Stimulated activated CD4-positive, alpha-beta T cell treated with anti-CD3 and anti-CD28 coated beads, TNF-alpha, amount 100 ng/mL, for 1 hour (primary cell): Measurements from ENCODE around the gene TSPYL6.
"Not testable (repeated sequence)": the region's sequence is repeated elsewhere in the genome, so short reads cannot be mapped to it uniquely, and the experiment has no call there.

Experiments
- DNase-seq, 3 donors: peaks; one replicate each; pipeline ENCODE4 v3.0.0-alpha.2; 2020; ENCODE audit warnings: low read depth in 3 of 3, low spot score in 1 of 3

Gene TSPYL6

DNA sequence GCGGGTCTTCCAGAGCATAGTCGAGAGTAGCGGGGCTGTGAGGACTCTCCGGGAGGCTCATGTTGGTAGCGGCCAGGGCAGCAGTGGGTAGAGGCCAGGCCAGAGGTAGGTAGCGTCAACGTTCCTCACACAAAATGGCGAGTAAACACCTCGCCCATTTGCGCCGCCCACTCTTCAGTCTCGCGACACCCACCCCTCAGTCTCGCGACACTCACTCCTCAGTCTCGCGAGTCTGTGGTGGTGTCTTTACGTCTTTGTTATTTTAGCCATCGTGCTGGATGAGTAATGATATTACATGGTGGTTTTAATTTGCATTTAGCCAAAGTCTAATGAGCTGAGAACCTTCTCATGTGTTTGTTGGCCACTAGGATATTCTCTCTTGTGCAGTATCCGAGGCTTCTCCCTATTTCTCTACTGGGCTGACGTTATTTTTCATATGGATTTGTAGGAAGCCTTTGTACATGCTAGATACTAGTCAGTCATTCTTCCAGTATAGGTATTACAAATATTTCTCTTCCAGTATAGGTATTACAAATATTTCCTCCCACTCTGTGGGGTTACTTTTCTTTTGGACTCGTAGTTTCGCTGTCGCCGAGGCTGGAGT, at the start of gene TSPYL6:
TSPYL6 (minus strand) TSS at position 139 of the 604 bp plus-strand sequence; CDS start at position 61, 78 bp downstream.
- no peak for DNase-seq

DNA sequence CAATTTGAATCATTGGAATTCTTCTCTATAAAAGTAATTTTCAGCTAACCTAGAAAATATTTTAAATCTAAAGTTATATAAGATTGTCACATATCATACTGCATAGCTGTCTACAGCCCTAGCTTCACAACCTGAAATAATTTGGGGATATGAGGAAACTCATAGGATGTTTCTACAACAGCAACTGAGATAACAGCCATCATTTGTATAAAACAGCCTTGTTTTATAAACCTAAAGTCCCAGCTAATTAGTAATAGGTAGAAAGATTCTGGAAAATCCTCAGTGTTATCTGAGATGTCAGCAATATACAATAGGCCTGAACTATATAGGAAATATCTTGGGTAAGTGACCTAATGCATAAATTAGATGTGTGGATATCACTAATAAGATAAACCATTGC, 47.6 kb upstream of the TSPYL6 start:
- no peak for DNase-seq

DNA sequence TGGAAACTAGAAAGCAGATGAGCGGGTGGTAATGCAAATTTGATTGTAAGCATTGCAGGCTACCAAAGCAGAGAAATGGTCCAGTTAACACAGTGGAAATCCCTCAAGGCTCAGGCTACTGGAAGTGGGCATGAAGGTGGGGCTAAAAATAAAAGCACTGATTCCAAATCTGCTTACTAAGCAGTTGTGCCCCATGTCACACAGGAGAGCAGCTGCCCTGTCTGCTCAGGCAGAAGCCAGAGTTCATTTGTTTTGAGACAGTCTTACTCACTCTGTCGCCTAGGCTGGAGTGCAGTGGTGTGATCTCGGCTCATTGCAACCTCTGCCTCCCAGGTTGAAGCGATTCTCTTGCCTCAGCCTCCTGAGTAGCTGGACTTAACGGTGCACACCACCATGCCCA, 42.5 kb upstream of the TSPYL6 start:
- DNase-seq = no peak

DNA sequence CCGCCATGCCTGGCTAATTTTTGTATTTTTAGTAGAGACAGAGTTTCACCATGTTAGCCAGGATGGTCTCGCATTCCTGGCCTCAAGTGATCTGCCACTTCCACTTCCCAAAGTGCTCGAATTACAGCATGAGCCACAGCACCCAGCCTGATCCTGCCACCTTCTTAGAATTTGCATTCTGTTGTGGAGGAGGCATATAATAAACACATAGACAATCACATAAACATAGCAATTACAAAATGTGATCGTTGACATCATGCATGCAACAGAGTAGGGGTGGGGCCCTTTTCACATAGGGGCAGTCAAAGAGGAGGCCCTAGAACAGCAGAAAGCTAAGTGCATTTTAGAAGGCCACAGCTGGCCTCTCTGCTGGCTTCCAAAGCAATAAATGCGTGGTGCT, 39.9 kb upstream of the TSPYL6 start:
- DNase-seq = no peak

DNA sequence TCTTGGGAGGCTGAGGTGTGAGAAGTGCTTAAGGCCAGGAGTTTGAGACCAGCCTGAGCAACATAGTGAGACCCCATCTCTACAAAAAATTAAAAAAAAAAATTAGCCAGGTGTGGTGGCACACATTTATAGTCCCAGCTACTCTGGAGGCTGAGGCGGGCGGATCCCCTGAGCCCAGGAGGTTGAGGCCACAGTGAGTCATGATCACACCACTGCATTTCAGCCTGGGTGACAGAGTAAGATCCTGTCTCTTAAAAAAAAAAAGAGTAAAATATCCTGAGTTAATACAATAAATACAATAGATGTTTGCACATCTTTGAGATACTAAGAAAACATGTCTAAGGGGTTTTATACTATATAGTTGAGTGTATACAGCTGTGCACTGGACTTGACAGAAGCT, 38.6 kb upstream of the TSPYL6 start:
- DNase-seq = not testable (repeated sequence)

DNA sequence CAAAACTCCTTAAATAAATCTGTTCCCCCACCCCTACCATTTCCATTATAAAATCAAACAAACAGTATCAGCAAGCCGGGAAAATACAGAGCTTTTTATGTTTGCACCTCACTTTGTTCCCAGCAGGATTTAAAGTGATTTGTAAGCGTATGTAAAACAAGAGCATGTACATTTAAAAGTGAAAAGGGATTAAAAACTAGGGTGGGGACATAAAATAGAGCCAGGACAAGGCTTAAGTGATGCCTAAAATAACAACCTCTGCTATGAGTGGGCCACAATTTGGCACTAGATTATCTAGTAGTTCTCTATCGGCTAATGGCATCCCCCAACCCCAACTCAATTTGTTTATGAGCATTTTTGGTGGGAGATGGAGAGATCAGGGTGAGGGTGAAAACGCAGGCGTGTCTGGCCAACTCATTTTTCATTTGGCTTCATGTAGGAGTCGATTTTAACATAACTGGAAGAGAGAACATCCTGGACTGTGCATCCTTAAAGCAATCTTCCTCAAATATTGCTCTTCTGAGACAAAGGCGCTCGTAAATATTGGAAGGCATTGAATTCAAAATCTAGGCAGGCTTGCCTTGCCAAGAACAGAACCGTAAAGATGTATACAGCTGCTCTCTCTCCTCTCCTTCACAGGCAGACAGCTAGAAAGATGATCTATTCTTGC, 34.5 kb upstream of the TSPYL6 start:
- DNase-seq = no peak

DNA sequence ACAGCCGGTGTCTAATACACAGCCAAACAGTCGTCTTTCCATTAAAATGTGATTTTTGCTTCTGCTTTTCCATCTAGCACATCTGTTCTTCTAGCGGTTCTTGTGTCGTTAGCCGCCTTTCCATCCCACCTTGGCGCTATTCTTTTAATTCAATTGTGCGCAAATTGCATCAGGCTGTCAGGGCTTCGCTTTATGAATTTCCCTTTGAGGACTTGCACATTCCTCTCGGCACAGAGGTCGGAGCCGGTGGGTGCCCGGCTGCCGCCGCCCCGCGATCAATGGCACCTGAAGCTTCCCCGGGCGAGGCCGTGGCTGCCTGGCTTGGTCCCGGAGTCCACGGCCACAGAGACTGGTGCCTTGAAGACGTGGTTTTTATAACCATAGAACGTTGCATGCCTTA, 33.9 kb upstream of the TSPYL6 start:
- no peak for DNase-seq

DNA sequence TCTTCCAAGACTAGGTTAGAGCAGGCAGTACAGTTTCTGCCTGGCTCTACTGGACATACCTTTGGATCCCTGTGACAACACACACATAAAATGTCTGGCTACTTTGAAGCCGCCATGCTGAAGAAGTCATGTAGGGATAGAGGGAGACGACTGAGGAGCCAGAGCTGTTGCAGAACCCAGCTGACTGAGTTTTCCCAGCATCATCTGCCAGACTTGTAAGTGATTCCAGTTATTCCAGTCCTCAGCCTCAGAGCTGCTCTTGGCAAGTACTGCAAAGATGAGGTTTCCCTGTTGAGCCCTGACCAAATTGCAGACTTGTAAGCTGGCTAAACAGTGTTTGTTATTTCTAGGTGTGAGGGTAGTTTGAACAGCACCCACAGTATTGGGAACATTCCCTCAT, 31.5 kb upstream of the TSPYL6 start:
- no peak for DNase-seq

DNA sequence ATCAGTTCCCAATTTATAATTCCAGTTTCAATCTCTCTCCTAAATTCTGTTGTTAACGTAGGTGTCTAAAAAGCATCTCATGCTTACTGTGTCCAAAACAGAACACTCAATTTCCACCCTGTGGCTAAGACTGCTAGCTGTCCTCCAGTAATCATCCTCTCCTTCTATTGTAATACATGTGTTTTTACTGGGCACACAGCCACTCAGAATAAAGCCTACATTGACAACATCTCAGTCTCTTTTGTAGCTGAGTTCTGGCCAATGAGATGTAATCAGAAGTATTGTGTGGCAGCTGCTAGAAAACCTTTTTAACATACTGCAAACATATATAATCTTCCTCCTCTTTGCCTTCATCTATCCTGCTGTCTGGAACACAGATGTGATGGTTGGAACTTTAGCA, 29.4 kb upstream of the TSPYL6 start:
- no peak for DNase-seq

DNA sequence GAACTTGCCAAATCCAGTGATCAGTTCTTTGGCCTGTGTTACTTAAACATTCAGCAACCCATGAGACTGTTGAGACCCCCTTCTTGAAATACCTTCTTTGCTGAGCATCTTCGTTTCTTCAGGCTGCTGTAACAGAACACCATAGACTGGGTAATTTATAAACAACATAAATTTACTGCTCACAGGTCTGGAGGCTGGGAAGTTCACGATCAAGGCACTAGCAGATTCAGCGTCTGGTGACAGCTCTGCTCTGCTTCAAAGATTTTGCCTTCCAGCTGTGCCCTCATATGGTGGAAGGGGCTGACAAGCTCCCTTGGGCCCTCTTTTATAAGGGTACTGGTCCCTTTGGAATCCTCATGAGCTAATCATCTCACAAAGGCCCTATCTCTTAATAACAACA, 28.8 kb upstream of the TSPYL6 start:
- DNase-seq = no peak

DNA sequence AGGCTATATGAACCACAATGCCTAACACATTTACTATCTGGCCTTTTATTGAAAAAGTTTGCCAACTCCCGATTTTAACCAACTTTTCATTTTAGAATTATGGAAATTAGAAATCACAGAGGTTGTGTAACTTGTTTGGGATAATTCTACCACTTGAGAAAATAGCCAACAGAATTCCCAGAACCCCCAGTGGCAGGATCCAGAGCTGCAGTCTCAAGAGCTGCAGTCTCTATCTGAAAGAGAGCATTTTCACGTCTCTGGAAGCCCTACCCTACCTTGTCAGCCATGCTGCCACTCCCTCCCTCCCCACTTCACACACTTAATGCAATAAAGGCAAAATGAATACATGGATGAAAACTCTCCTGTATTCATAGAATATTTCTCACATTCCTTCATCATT, 23.4 kb upstream of the TSPYL6 start:
- no peak for DNase-seq

DNA sequence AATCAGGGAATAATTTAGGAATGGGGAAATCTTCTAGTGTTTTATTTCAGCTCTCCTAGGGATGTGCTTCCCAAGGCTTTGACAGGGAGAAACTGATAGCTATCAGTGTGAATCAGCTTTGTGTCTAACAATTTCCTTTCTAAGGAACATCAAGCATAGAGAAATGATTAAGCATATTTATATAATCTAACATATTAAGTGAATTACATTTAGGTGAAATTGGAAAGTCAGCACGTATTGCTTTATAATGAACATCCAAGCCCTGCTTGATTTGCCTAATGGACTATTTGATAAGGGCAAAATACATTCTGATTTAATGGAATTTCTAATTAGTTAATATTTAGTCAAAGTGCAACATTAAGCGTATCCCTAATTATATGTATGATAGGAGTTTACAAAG, 19.5 kb upstream of the TSPYL6 start:
- no peak for DNase-seq

DNA sequence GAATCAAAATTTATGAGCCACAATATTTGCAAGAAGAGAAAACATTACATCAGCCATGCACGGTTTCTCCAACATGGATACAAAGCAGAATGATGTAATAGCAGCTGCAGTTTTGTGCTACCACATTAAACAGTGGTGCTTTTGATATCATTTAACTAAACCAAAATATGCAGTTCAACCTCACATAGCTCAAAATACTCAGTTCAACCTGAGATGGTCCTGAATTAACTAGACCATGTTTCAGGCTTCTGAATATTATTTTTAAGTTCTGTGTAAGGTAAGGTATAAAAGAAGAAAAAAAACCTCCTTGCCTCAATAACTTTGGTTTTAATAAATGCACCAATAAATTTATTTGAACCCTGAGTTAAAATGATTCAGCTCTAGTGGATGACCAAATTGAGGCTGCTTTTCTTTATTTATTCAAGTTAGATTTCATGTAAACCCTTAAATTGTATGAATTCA, 18.8 kb upstream of the TSPYL6 start:
- DNase-seq = no peak

DNA sequence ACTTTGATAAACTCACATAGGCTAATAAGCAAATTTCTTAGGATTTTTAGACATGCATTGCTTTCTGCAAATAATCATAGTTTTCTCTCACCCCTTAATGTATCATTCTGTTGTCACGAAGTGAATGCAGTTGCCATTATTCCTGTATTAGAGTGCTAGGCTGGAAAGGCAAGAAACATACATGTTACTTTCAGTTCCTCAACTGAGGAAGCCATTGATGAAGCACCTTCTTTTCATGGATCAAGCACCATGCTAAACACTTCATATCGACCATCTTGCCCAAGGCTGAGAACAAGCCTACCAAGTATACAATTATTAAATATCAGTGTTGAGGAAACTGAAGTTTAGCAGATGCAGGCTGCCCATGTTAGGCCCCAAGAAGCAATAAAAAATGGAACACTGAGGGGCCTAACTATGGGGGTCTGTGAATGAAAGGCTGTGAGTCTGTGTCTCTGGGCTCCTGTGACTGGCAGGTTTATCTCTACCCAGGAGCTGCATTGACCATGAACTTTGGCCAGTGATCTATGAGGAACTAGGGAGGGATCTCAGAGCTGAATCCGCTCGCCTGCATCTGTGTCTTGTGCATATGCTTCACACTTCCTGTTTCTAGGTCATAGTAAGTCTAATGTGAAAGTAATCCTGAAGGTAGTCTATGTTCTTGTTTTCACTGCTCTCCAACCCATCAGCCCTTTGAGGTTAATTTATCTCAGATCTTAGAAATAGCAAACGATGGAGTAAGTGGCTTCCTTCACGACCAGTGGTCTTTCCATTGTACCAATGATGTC, 16.0 kb upstream of the TSPYL6 start:
- no peak for DNase-seq

DNA sequence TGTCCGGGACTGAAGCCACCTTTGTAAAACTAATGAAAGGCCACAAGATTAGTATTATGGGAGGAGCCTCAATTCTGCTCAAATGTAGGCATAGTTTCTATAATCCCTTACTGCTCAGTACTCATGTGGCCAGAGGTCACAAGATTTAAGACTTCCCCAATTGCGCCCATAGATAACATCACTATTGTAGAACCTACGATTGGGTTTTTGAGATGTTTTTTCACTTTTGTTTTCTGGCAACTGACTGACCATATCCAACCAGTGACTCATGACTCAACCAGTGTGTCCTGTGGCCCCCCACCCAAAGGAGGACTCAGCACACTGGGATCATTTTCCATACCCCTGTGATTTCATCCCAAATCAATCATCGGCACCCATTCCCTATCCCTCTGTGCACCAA, 15.2 kb upstream of the TSPYL6 start:
- no peak for DNase-seq

DNA sequence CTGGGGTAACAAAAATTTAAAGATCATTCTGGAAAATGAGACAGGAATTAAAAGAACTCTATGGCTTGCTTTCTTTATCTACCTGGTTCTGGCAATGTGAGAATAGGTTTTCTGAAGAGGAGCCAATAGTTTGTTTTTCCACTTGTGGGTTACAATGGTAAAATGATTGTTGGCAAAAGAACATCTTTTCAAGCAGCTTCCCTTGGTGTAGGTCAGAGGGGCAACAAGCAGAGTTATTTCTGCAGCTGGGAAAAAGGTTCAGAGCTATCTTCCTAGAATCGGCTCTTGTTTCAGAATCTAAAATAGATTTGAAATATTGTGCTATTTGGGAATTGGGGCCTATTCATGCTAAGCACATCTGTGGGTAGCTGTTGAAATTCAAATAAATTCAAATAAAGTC, 11.5 kb upstream of the TSPYL6 start:
- no peak for DNase-seq

DNA sequence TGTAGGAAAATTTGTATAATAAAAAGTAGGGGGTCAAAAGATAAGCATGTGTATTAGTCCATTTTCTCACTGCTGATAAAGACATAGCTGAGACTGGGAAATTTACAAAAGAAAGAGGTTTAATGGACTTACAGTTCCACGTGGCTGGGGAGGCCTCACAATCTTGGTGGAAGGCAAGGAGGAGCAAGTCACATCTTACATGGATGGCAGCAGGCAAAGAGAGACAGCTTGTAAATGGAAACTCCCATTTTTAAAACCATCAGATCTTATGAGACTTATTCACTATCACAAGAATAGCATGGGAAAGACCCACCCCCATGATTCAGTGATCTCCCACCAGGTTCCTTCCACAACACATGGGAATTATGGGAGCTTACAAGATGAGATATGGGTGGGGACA, 9.1 kb upstream of the TSPYL6 start:
- DNase-seq = not testable (repeated sequence)

DNA sequence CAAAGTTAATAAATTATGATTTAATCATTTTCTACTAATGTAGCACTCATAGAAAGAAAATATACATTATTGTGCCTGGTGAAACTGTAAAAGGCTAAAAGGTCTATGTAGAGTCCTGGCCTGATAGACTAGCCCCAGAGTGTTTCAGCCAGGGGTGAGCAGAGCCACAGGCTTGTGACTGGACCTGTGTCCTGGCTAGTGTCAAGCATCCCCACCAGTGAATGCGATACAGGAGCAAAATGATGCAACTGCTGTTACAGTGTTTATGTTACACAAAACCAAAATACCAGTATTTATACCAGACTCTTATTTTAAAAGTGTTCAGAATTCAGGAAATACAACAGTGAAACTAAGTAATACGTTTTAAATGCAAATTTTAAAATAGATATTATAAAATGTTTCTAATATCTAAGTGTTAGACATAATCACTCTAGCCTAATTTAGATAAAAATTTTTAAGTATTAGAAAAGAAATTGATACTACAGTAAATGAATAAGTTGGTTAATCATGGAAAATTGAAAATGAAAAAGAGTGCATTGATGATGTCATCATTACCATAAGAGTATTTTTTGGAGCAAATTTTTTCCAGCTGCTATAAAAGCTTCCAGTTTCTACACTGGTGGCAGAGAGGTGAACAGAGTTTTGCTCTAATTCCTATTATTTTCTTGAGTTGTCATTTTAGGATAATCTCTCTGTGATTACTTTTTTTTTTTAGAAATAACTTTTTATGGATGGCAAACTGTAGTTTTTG, 6.2 kb upstream of the TSPYL6 start:
- DNase-seq = no peak

DNA sequence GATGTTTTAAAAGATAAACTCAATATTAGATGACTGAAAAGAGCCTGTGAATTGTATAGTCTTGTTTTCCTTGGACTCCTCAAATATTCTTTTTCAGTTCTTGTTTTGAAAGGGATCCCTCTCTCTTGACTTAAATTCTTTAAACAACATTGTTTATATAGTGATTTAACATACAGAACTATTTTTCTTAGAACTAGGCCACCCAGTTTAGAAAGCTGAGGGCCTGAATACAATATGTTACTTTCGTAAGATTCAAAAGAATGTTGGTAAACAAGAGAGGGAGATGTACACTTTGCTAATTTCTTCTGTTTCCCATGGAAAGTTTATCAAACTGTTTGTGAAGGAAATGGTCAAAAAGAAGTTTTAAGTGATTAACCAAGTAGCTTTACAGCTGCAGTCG, 5.5 kb upstream of the TSPYL6 start:
- no peak for DNase-seq

DNA sequence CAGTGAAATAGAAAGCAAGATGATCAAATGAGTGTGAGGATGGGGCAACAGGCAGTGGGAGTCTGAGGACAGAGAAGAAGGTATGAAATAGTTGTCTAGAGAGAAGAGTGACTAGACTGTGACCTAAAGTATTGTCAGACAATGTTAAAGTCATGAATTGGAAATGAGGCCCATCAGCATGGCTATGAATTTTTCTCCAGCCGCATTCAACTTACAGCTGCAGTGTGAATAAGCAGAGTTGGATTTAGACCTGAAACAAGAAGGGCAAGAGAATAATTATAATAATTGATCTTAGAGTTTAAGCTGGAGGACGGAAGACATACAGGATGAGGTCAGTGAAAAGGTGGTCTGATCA, 4.2 kb upstream of the TSPYL6 start:
- DNase-seq = no peak

DNA sequence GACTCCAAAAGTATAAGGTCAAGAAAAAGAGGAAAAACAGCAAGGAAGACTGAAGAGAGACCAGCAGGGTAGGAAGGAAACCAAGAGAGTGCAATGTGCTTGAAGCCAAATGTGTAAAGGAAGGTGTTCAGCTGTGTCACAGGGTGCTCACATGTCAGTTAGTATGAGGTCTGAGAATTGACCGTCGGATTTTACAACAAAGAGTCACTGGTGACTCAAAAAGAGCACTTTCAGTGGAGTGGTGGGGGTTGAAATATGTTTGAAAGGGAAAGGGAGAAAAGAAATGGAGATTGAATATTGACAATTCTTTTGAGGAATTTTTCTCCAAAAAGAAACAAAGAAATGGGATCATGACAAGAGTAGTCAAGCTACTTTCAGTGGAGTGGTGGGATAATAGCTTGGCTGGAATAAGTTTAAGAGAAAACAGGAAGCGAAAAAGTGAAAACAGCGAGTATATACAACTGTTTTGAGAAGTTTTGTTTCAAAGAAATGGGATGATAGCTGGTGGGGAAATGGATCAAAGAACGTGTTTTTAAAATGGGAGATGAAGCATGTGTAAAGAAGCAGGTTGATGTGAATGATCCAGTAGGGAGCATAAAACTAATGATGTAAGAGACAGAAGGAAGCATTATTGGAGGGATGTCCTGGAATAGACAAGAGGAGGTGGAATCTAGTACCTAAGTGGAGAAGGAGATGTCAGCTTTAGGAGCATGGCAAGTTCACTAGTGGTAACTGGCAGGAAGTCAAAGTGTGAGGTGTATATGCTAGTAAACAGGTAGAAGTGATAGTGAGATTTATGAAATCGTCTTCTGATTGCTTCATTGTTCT, 3.6 kb upstream of the TSPYL6 start:
- no peak for DNase-seq
